Gastrocnemius medialis (tissue), 4 donors: ENCODE results near the gene SIAH1.

ENCODE experiments used
- POLR2A ChIP-seq, 2 donors: fragments of 450-650 bp; IDR thresholded peaks; one replicate each; pipeline ENCODE4 v1.6.1; 2017; ENCODE audit warnings: antibody characterized with exemption in 2 of 2, mild to moderate bottlenecking in 2 of 2, moderate library complexity in 2 of 2
- TF ChIP-seq, protein P1 (sequence below), 5 experiments: fragments of 450-650 bp in 3 of 5; fragments of 200-600 bp in 2 of 5; sonication (generic) in 2 of 5; IDR thresholded peaks in 4 of 5; conservative IDR thresholded peaks in 1 of 5; 1 replicate in 4 of 5; 2 replicates in 1 of 5; pipeline ENCODE4 v1.5.1; 2016 to 2019; ENCODE audit warnings: antibody characterized with exemption in 5 of 5, mild to moderate bottlenecking in 3 of 5, moderate library complexity in 3 of 5

- TF ChIP-seq, protein P1, sequence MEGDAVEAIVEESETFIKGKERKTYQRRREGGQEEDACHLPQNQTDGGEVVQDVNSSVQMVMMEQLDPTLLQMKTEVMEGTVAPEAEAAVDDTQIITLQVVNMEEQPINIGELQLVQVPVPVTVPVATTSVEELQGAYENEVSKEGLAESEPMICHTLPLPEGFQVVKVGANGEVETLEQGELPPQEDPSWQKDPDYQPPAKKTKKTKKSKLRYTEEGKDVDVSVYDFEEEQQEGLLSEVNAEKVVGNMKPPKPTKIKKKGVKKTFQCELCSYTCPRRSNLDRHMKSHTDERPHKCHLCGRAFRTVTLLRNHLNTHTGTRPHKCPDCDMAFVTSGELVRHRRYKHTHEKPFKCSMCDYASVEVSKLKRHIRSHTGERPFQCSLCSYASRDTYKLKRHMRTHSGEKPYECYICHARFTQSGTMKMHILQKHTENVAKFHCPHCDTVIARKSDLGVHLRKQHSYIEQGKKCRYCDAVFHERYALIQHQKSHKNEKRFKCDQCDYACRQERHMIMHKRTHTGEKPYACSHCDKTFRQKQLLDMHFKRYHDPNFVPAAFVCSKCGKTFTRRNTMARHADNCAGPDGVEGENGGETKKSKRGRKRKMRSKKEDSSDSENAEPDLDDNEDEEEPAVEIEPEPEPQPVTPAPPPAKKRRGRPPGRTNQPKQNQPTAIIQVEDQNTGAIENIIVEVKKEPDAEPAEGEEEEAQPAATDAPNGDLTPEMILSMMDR (IDR thresholded peaks at IDR 0.05 in 4 of 5, conservative IDR thresholded peaks at IDR 0.05 in 1 of 5), result no peak
- no peak for TF ChIP-seq POLR2A (IDR thresholded peaks at IDR 0.05)
Observed at GRCh38 chr16:48374255-48374654, 11.0 kb downstream of the SIAH1 start.
